Loucy (cell line): Measurements from ENCODE around the gene ANXA4.

ENCODE experiments used
- H2AFZ ChIP-seq: fragments of 200-600 bp; sonication (generic); 2 replicates; pipeline ENCODE4 v1.6.0; 2016; ENCODE audit warnings: antibody characterized with exemption, mild to moderate bottlenecking, low read length, moderate library complexity
- H3F3A ChIP-seq: fragments of 200-600 bp; 2 replicates; pipeline ENCODE4 v1.6.0; 2016; ENCODE audit warnings: antibody characterized with exemption, low read depth, mild to moderate bottlenecking
- H3K27me3 ChIP-seq: fragments of 200-600 bp; sonication (generic); 2 replicates; pipeline ENCODE4 v1.6.1; 2014; ENCODE audit warnings: low read length, mild to moderate bottlenecking; ENCODE audit not compliant: insufficient read depth, poor library complexity, severe bottlenecking
- H3K36me3 ChIP-seq: fragments of 200-600 bp; sonication (generic); 2 replicates; pipeline ENCODE4 v1.6.1; 2016; ENCODE audit warnings: low read length; ENCODE audit not compliant: insufficient read depth
- H3K4me1 ChIP-seq: fragments of 200-600 bp; sonication (generic); 2 replicates; pipeline ENCODE4 v1.5.1; 2014; ENCODE audit warnings: low read length, mild to moderate bottlenecking; ENCODE audit not compliant: insufficient read depth, poor library complexity, severe bottlenecking
- H3K4me2 ChIP-seq: fragments of 200-600 bp; sonication (generic); 2 replicates; pipeline ENCODE4 v1.6.0; 2014; ENCODE audit warnings: antibody characterized with exemption, low read length, low read depth, mild to moderate bottlenecking; ENCODE audit not compliant: poor library complexity, severe bottlenecking
- H3K4me3 ChIP-seq: fragments of 200-600 bp; sonication (generic); 2 replicates; pipeline ENCODE4 v1.5.1; 2014; ENCODE audit warnings: low read length, mild to moderate bottlenecking, mixed read lengths; ENCODE audit not compliant: poor library complexity, severe bottlenecking
- H3K79me2 ChIP-seq: fragments of 200-600 bp; sonication (generic); 2 replicates; pipeline ENCODE4 v1.6.1; 2014; ENCODE audit warnings: low read length; ENCODE audit not compliant: insufficient read depth
- H3K9ac ChIP-seq: fragments of 200-600 bp; sonication (generic); 2 replicates; pipeline ENCODE4 v1.6.0; 2014; ENCODE audit warnings: mild to moderate bottlenecking, low read depth, low read length, moderate library complexity; ENCODE audit not compliant: poor library complexity, severe bottlenecking
- H3K9me2 ChIP-seq: fragments of 200-600 bp; sonication (generic); replicated peaks from 2 replicates; pipeline ENCODE4 v1.6.1; 2016; ENCODE audit warnings: low read depth, low read length, mixed read lengths
- H3K9me3 ChIP-seq: fragments of 200-600 bp; sonication (generic); 2 replicates; pipeline ENCODE4 v1.6.1; 2014; ENCODE audit warnings: mild to moderate bottlenecking, antibody characterized with exemption, low read length, low read depth; ENCODE audit not compliant: insufficient read depth
- H4K20me1 ChIP-seq: fragments of 200-600 bp; sonication (generic); 2 replicates; pipeline ENCODE4 v1.6.0; 2014; ENCODE audit warnings: antibody characterized with exemption, low read length, mild to moderate bottlenecking; ENCODE audit not compliant: insufficient read depth, poor library complexity, severe bottlenecking
- CTCF ChIP-seq: fragments of 200-600 bp; sonication (generic); conservative IDR thresholded peaks from 2 replicates; pipeline ENCODE4 v1.5.1; 2014; ENCODE audit warnings: mild to moderate bottlenecking, antibody characterized with exemption, low read length
- EZH2phosphoT487 ChIP-seq: fragments of 200-600 bp; IDR thresholded peaks from 2 replicates; pipeline ENCODE4 v1.6.1; 2018; ENCODE audit warnings: antibody characterized with exemption, mild to moderate bottlenecking, moderate library complexity, borderline replicate concordance

The ANXA4 gene

GRCh38 chr2:69729266-69729665 lies 12.7 kb upstream of the ANXA4 start:
- TF ChIP-seq EZH2phosphoT487 (no peak), CTCF (no peak)

GRCh38 chr2:69729781-69730180 lies 12.2 kb upstream of the ANXA4 start:
- no peaks in the 10 kb centered on the region for H3K9me2 ChIP-seq
- H3K9me3 ChIP-seq = no peaks in the 10 kb centered on the region
- no peaks in the 10 kb centered on the region for H3K4me1 ChIP-seq
- no peaks in the 10 kb centered on the region for H3K27me3 ChIP-seq
- no peak overlapping the region for H3K4me2 ChIP-seq
- H2AFZ ChIP-seq = no peak overlapping the region
- TF ChIP-seq CTCF = no peak
- TF ChIP-seq EZH2phosphoT487 = no peak
- no peak overlapping the region for H3K4me3 ChIP-seq
- H4K20me1 ChIP-seq = no peaks in the 10 kb centered on the region
- H3F3A ChIP-seq = no peaks in the 10 kb centered on the region
- no peaks in the 10 kb centered on the region for H3K79me2 ChIP-seq
- H3K36me3 ChIP-seq = no peaks in the 10 kb centered on the region
- no peak overlapping the region for H3K9ac ChIP-seq

More at GRCh38 chr2:69729266-69729665, 12.7 kb upstream of the ANXA4 start:
- no peaks in the 10 kb centered on the region for H3K27me3 ChIP-seq
- H3F3A ChIP-seq = no peaks in the 10 kb centered on the region
- H3K4me3 ChIP-seq = no peak overlapping the region
- no peaks in the 10 kb centered on the region for H3K9me3 ChIP-seq
- no peaks in the 10 kb centered on the region for H3K79me2 ChIP-seq
- H2AFZ ChIP-seq = no peak overlapping the region
- no peaks in the 10 kb centered on the region for H3K4me1 ChIP-seq
- no peak overlapping the region for H3K4me2 ChIP-seq
- no peaks in the 10 kb centered on the region for H3K9me2 ChIP-seq
- H4K20me1 ChIP-seq = no peaks in the 10 kb centered on the region
- H3K9ac ChIP-seq = no peak overlapping the region
- H3K36me3 ChIP-seq = no peaks in the 10 kb centered on the region

- H4K20me1 ChIP-seq = no peaks in the 10 kb centered on the region
- H3K4me2 ChIP-seq = no peak overlapping the region
- TF ChIP-seq CTCF = no peak
- no peak for TF ChIP-seq EZH2phosphoT487
- no peak overlapping the region for H3K9ac ChIP-seq
- no peaks in the 10 kb centered on the region for H3K27me3 ChIP-seq
- no peak overlapping the region for H2AFZ ChIP-seq
- no peaks in the 10 kb centered on the region for H3K79me2 ChIP-seq
- H3K9me3 ChIP-seq = no peaks in the 10 kb centered on the region
- H3K9me2 ChIP-seq = no peaks in the 10 kb centered on the region
- no peaks in the 10 kb centered on the region for H3K36me3 ChIP-seq
- no peaks in the 10 kb centered on the region for H3K4me1 ChIP-seq
- H3K4me3 ChIP-seq = no peak overlapping the region
- no peaks in the 10 kb centered on the region for H3F3A ChIP-seq
Measured at GRCh38 chr2:69731147-69731970, 10.6 kb upstream of the ANXA4 start.
